Panc1 (cell line): ENCODE data around the gene STYK1. TPM values are rescaled to one million over a fixed set of nuclear protein-coding genes. Genes with fewer than 3 reads are reported as not detected.

Source experiments
- ATAC-seq: fragments of 200-7000 bp; cut with Tn5 transposase; 2 replicates; pipeline ENCODE4 v1.9.1; 2020; ENCODE audit warnings: mild to moderate bottlenecking, moderate library complexity
- BruUV-seq: library from RNA; stranded (reverse); fragments of 400-500 nt; replicated peaks from 2 replicates; lab custom pipeline; 2021; lab: Mats Ljungman, UMichigan
- CTCF ChIA-PET: fragments of 300-600 bp; sonication (Branson Sonifier 250); formaldehyde crosslinking; loops from one replicate; lab custom pipeline; 2022; ENCODE audit warnings: antibody characterized with exemption; lab: Charles Lee
- POLR2A ChIA-PET: fragments of 300-600 bp; sonication (Branson Sonifier 250); formaldehyde crosslinking; loops from one replicate; lab custom pipeline; 2022; ENCODE audit warnings: antibody characterized with exemption; lab: Charles Lee
- DNase-seq: peaks from one replicate; pipeline ENCODE4 v3.0.0-alpha.2; 2010; ENCODE audit warnings: low read depth, low spot score
- H3K27ac ChIP-seq: 2 replicates; pipeline ENCODE4 v1.5.1; 2011; ENCODE audit warnings: mild to moderate bottlenecking, low read length, inconsistent platforms
- H3K27me3 ChIP-seq: fragments of 200-500 bp; sonication (Bioruptor generic); 2 replicates; pipeline ENCODE4 v1.6.0; 2014; ENCODE audit warnings: low read length, inconsistent platforms; ENCODE audit not compliant: control insufficient read depth, insufficient read depth
- H3K36me3 ChIP-seq: fragments of 200-500 bp; sonication (Bioruptor generic); 2 replicates; pipeline ENCODE4 v1.5.1; 2014; ENCODE audit warnings: inconsistent platforms, mild to moderate bottlenecking, low read length, moderate library complexity; ENCODE audit not compliant: control insufficient read depth, insufficient read depth
- H3K4me1 ChIP-seq: 2 replicates; pipeline ENCODE4 v1.5.1; 2011; ENCODE audit warnings: inconsistent platforms, mild to moderate bottlenecking, low read length, moderate library complexity; ENCODE audit not compliant: control insufficient read depth, insufficient read depth
- H3K4me3 ChIP-seq, 2 experiments: 2 replicates each; pipeline ENCODE4 v1.5.1; 2011 to 2012; ENCODE audit warnings: low read depth in 2 of 2, low read length in 2 of 2, mild to moderate bottlenecking in 2 of 2, inconsistent platforms in 1 of 2, moderate library complexity in 1 of 2
- H3K9me3 ChIP-seq: fragments of 200-500 bp; sonication (Bioruptor generic); 2 replicates; pipeline ENCODE4 v1.5.1; 2014; ENCODE audit warnings: low read depth, mild to moderate bottlenecking, inconsistent platforms, low read length, moderate library complexity; ENCODE audit not compliant: control insufficient read depth, insufficient read depth
- POLR2AphosphoS5 ChIP-seq: IDR thresholded peaks from 2 replicates; pipeline ENCODE4 v1.6.1; 2012; ENCODE audit warnings: mild to moderate bottlenecking, low read depth, low read length, moderate library complexity
- SIN3A ChIP-seq: IDR thresholded peaks from 2 replicates; pipeline ENCODE4 v1.6.1; 2012; ENCODE audit warnings: low read depth, mild to moderate bottlenecking, low read length, moderate library complexity, borderline replicate concordance; ENCODE audit not compliant: insufficient read depth
- TCF7L2 ChIP-seq: IDR thresholded peaks from 2 replicates; pipeline ENCODE4 v1.6.1; 2011; ENCODE audit warnings: mild to moderate bottlenecking, low read depth, low read length, inconsistent platforms
- in situ Hi-C: cut with HindIII; loops from 2 replicates; pipeline ENCODE4 v1.10.0; 2016; ENCODE audit warnings: low sequenced_read_pairs, low pct_unique_long_range_greater_than_20kb
- intact Hi-C: fragments of 100-400 bp; cut with micrococcal nuclease; formaldehyde crosslinking; loops from one replicate; pipeline ENCODE4 v1.10.0; 2022; ENCODE audit not compliant: unreplicated experiment
- total RNA-seq: library from RNA; stranded (reverse); gene quantifications from one replicate; pipeline ENCODE4 v1.2.1, GENCODE V29; 2021; ENCODE audit not compliant: unreplicated experiment
- TF ChIP-seq, protein P1 (sequence below), 2 experiments: IDR thresholded peaks; 2 replicates each; pipeline ENCODE4 v1.6.1; 2011 to 2012; ENCODE audit warnings: low read depth in 2 of 2, control low read depth in 1 of 2, low read length in 1 of 2, mild to moderate bottlenecking in 1 of 2, moderate library complexity in 1 of 2; ENCODE audit not compliant: insufficient read depth in 1 of 2
- TF ChIP-seq, protein P2 (sequence below): fragments of 450-650 bp; IDR thresholded peaks from 2 replicates; pipeline ENCODE4 v1.5.1; 2017; ENCODE audit warnings: mild to moderate bottlenecking

The STYK1 gene
- total RNA-seq, 1 experiment from 2014 or later = 0.85 TPM

DNA sequence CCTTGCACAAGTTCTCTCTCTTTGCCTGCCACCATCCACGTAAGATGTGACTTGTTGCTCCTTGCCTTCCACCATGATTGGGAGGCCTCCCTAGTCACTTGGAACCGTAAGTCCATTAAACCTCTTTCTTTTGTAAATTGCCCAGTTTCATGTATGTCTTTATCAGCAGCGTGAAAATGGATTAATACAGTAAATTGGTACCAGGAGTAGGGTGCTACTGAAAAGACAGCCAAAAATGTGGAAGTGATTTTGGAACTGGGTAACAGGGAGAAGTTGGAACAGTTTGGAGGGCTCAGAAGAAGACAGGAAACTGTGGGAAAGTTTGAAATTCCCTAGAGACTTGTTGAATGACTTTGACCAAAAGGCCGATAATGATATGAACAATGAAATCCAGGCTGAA, 27.9 kb downstream of the STYK1 start:
- Histone ChIP-seq H3K4me3 (no peak overlapping the region), H3K27me3 (no peaks in the 10 kb centered on the region), H3K27ac (no peak overlapping the region), H3K36me3 (no peaks in the 10 kb centered on the region), H3K9me3 (no peaks in the 10 kb centered on the region), H3K4me1 (no peaks in the 10 kb centered on the region)
- ChIA-PET POLR2A (no interaction called here), CTCF (no interaction called here)
- no TSS peak for BruUV-seq
- in situ Hi-C loops = no loop called here
- no peak for DNase-seq
- ATAC-seq = no peak
- TF ChIP-seq, protein P1, sequence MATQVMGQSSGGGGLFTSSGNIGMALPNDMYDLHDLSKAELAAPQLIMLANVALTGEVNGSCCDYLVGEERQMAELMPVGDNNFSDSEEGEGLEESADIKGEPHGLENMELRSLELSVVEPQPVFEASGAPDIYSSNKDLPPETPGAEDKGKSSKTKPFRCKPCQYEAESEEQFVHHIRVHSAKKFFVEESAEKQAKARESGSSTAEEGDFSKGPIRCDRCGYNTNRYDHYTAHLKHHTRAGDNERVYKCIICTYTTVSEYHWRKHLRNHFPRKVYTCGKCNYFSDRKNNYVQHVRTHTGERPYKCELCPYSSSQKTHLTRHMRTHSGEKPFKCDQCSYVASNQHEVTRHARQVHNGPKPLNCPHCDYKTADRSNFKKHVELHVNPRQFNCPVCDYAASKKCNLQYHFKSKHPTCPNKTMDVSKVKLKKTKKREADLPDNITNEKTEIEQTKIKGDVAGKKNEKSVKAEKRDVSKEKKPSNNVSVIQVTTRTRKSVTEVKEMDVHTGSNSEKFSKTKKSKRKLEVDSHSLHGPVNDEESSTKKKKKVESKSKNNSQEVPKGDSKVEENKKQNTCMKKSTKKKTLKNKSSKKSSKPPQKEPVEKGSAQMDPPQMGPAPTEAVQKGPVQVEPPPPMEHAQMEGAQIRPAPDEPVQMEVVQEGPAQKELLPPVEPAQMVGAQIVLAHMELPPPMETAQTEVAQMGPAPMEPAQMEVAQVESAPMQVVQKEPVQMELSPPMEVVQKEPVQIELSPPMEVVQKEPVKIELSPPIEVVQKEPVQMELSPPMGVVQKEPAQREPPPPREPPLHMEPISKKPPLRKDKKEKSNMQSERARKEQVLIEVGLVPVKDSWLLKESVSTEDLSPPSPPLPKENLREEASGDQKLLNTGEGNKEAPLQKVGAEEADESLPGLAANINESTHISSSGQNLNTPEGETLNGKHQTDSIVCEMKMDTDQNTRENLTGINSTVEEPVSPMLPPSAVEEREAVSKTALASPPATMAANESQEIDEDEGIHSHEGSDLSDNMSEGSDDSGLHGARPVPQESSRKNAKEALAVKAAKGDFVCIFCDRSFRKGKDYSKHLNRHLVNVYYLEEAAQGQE (IDR thresholded peaks at IDR 0.05; ENCODE audit: insufficient read depth in 1 of 2, low read depth in 2 of 2, low read length in 1 of 2) = no peak
- TF ChIP-seq, protein P2, sequence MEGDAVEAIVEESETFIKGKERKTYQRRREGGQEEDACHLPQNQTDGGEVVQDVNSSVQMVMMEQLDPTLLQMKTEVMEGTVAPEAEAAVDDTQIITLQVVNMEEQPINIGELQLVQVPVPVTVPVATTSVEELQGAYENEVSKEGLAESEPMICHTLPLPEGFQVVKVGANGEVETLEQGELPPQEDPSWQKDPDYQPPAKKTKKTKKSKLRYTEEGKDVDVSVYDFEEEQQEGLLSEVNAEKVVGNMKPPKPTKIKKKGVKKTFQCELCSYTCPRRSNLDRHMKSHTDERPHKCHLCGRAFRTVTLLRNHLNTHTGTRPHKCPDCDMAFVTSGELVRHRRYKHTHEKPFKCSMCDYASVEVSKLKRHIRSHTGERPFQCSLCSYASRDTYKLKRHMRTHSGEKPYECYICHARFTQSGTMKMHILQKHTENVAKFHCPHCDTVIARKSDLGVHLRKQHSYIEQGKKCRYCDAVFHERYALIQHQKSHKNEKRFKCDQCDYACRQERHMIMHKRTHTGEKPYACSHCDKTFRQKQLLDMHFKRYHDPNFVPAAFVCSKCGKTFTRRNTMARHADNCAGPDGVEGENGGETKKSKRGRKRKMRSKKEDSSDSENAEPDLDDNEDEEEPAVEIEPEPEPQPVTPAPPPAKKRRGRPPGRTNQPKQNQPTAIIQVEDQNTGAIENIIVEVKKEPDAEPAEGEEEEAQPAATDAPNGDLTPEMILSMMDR = no peak
- TF ChIP-seq POLR2AphosphoS5 (no peak), SIN3A (no peak), TCF7L2 (no peak)
- intact Hi-C loops = no loop called here

DNA sequence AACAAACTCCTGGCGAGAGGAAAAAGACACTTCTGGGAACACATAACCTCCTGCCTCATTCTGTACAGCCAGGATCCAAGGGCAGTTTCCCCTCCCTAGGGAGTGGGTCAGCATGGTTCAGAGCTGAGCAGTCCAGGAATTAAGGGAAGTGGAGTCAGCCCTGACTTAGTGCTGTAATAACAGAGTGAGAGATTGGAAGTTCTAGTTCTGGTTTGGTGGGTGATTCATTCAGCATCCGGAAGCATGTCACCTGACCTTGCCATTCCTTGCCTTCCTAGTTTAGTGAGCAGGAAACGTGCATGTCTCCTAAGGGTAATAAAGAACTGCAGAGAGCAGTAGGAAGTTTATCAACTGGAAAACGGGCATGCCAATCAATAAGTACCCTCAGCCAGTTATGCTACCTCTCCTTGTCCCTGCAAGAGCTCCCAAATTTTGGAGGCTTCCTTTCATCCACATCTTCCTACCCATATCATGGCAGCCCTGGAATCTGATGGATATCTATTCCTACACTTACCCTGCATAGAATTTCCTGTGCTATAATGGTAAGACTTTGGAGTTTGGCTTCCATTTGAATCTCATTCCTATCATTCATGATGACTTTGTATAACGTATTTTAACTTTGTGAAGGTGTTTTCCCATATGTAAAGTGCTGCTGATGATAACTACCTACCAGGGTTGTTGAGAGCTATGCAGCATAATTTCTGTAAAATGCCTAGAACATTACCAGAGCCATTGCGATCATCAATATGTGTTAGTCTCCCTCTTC, 31.9 kb downstream of the STYK1 start:
- Histone ChIP-seq H3K27me3 (no peaks in the 10 kb centered on the region), H3K9me3 (no peaks in the 10 kb centered on the region), H3K36me3 (no peaks in the 10 kb centered on the region), H3K4me3 (no peak overlapping the region), H3K4me1 (no peaks in the 10 kb centered on the region), H3K27ac (no peak overlapping the region)
- ChIA-PET CTCF (no interaction called here), POLR2A (no interaction called here)
- TF ChIP-seq TCF7L2 (no peak), POLR2AphosphoS5 (no peak), SIN3A (no peak)
- TF ChIP-seq, protein P1 (IDR thresholded peaks at IDR 0.05; ENCODE audit: insufficient read depth in 1 of 2, low read depth in 2 of 2, low read length in 1 of 2) = no peak
- TF ChIP-seq, protein P2 = no peak
- no TSS peak for BruUV-seq
- intact Hi-C loops (no loop called here), in situ Hi-C loops (no loop called here)
- ATAC-seq (no peak), DNase-seq (no peak)
